H9 (cell line): ENCODE results near the gene TK1. TPM values are rescaled to one million over a fixed set of nuclear protein-coding genes. Genes with fewer than 3 reads are reported as not detected.

Source experiments
- DNase-seq: peaks from one replicate; pipeline ENCODE4 v3.0.0-alpha.2; 2017
- H2AFZ ChIP-seq: one replicate; pipeline ENCODE4 v1.6.1; 2013; ENCODE audit warnings: mild to moderate bottlenecking, low read length, control low read depth, moderate library complexity
- H2AK5ac ChIP-seq: 2 replicates; pipeline ENCODE4 v1.6.1; 2013; ENCODE audit warnings: low read length, control low read depth, mixed read lengths; ENCODE audit not compliant: insufficient read length
- H2BK120ac ChIP-seq: one replicate; pipeline ENCODE4 v1.6.1; 2013; ENCODE audit warnings: low read depth, mild to moderate bottlenecking, low read length, control low read depth, inconsistent platforms; ENCODE audit not compliant: poor library complexity, severe bottlenecking
- H2BK12ac ChIP-seq: 2 replicates; pipeline ENCODE4 v1.6.1; 2013; ENCODE audit warnings: low read length, control low read depth, mixed read lengths, low read depth; ENCODE audit not compliant: insufficient read length
- H2BK15ac ChIP-seq: 2 replicates; pipeline ENCODE4 v1.6.1; 2013; ENCODE audit warnings: low read depth, low read length, control low read depth
- H2BK20ac ChIP-seq: one replicate; pipeline ENCODE4 v1.6.1; 2013; ENCODE audit warnings: low read depth, mild to moderate bottlenecking, low read length, control low read depth, inconsistent platforms; ENCODE audit not compliant: poor library complexity, severe bottlenecking
- H2BK5ac ChIP-seq: 2 replicates; pipeline ENCODE4 v1.6.1; 2013; ENCODE audit warnings: low read length, control low read depth, mixed read lengths; ENCODE audit not compliant: insufficient read length
- H3K14ac ChIP-seq: 2 replicates; pipeline ENCODE4 v1.6.1; 2013; ENCODE audit warnings: low read length, control low read depth; ENCODE audit not compliant: insufficient read depth
- H3K18ac ChIP-seq: 2 replicates; pipeline ENCODE4 v1.6.1; 2013; ENCODE audit warnings: low read depth, mild to moderate bottlenecking, mixed read lengths, low read length, control low read depth; ENCODE audit not compliant: insufficient read length
- H3K23ac ChIP-seq: 2 replicates; pipeline ENCODE4 v1.6.1; 2013; ENCODE audit warnings: low read length, control low read depth, mixed read lengths, low read depth; ENCODE audit not compliant: insufficient read length
- H3K23me2 ChIP-seq: 2 replicates; pipeline ENCODE4 v1.6.1; 2013; ENCODE audit warnings: low read depth, mild to moderate bottlenecking, mixed read lengths, low read length, control low read depth; ENCODE audit not compliant: insufficient read length, poor library complexity, severe bottlenecking
- H3K27ac ChIP-seq: 2 replicates; pipeline ENCODE4 v1.5.1; 2013; ENCODE audit warnings: low read length, control low read depth, mixed read lengths, low read depth; ENCODE audit not compliant: insufficient read length
- H3K27me3 ChIP-seq: 2 replicates; pipeline ENCODE4 v1.6.1; 2013; ENCODE audit warnings: low read length, control low read depth, inconsistent platforms; ENCODE audit not compliant: insufficient read depth
- H3K4ac ChIP-seq: 2 replicates; pipeline ENCODE4 v1.6.1; 2013; ENCODE audit warnings: low read depth, mild to moderate bottlenecking, control low read depth, inconsistent platforms, low read length, moderate library complexity
- H3K4me1 ChIP-seq: 2 replicates; pipeline ENCODE4 v1.6.1; 2013; ENCODE audit warnings: low read length, control low read depth, inconsistent platforms; ENCODE audit not compliant: insufficient read depth
- H3K4me2 ChIP-seq: 2 replicates; pipeline ENCODE4 v1.6.1; 2013; ENCODE audit warnings: low read length, control low read depth, mixed read lengths; ENCODE audit not compliant: insufficient read length, insufficient read depth
- H3K56ac ChIP-seq: 2 replicates; pipeline ENCODE4 v1.6.1; 2013; ENCODE audit warnings: low read depth, mild to moderate bottlenecking, mixed read lengths, low read length, control low read depth; ENCODE audit not compliant: insufficient read length
- H3K79me1 ChIP-seq: 2 replicates; pipeline ENCODE4 v1.6.1; 2013; ENCODE audit warnings: low read depth, mild to moderate bottlenecking, moderate library complexity, low read length, control low read depth, inconsistent platforms; ENCODE audit not compliant: insufficient read depth, poor library complexity, severe bottlenecking
- H3K79me2 ChIP-seq: 2 replicates; pipeline ENCODE4 v1.6.1; 2013; ENCODE audit warnings: low read length, control low read depth, inconsistent platforms; ENCODE audit not compliant: insufficient read depth
- H3K9ac ChIP-seq: 2 replicates; pipeline ENCODE4 v1.6.1; 2013; ENCODE audit warnings: low read length, control low read depth, mixed read lengths; ENCODE audit not compliant: insufficient read length; ENCODE audit errors: extremely low read depth
- H3K9me3 ChIP-seq: one replicate; pipeline ENCODE4 v1.6.1; 2013; ENCODE audit warnings: low read depth, low read length, inconsistent platforms; ENCODE audit not compliant: control insufficient read depth
- H3T11ph ChIP-seq: one replicate; pipeline ENCODE4 v1.6.1; 2013; ENCODE audit warnings: mild to moderate bottlenecking, low read length, control low read depth, inconsistent platforms
- H4K20me1 ChIP-seq: one replicate; pipeline ENCODE4 v1.6.1; 2013; ENCODE audit not compliant: control insufficient read depth, insufficient read length, insufficient read depth
- H4K5ac ChIP-seq: 2 replicates; pipeline ENCODE4 v1.6.1; 2013; ENCODE audit warnings: low read depth, mild to moderate bottlenecking, mixed read lengths, low read length, control low read depth; ENCODE audit not compliant: insufficient read length
- H4K8ac ChIP-seq: replicated peaks from 2 replicates; pipeline ENCODE4 v1.6.1; 2013; ENCODE audit warnings: low read length, control low read depth, mixed read lengths, low read depth; ENCODE audit not compliant: insufficient read length
- H4K91ac ChIP-seq: 2 replicates; pipeline ENCODE4 v1.6.1; 2013; ENCODE audit warnings: low read depth, mild to moderate bottlenecking, moderate library complexity, mixed read lengths, low read length, control low read depth; ENCODE audit not compliant: insufficient read length
- H3K27ac Mint-ChIP-seq, 3 experiments: 2 replicates in 2 of 3; 3 replicates in 1 of 3; pipeline ENCODE4 v1.8.0; 2020 to 2021; ENCODE audit warnings: mixed read lengths in 3 of 3, mild to moderate bottlenecking in 1 of 3, moderate library complexity in 1 of 3
- H3K27me3 Mint-ChIP-seq: 2 replicates; pipeline ENCODE4 v1.8.0; 2021; ENCODE audit warnings: low read depth, mild to moderate bottlenecking, moderate library complexity, mixed read lengths
- H3K36me3 Mint-ChIP-seq, 3 experiments: 2 replicates in 2 of 3; 3 replicates in 1 of 3; pipeline ENCODE4 v1.8.0; 2020 to 2021; ENCODE audit warnings: low read depth in 3 of 3, mixed read lengths in 3 of 3; ENCODE audit not compliant: insufficient read depth in 1 of 3
- H3K4me1 Mint-ChIP-seq, 2 experiments: 2 replicates each; pipeline ENCODE4 v1.8.0; 2020; ENCODE audit warnings: mixed read lengths in 2 of 2
- H3K4me3 Mint-ChIP-seq, 2 experiments: 2 replicates in 1 of 2; 3 replicates in 1 of 2; pipeline ENCODE4 v1.8.0; 2020 to 2021; ENCODE audit warnings: mild to moderate bottlenecking in 2 of 2, mixed read lengths in 2 of 2, moderate library complexity in 1 of 2
- H3K9me3 Mint-ChIP-seq, 2 experiments: 2 replicates in 1 of 2; 3 replicates in 1 of 2; pipeline ENCODE4 v1.8.0; 2020; ENCODE audit warnings: mild to moderate bottlenecking in 2 of 2, mixed read lengths in 2 of 2, moderate library complexity in 1 of 2
- CTCF ChIP-seq: fragments of 200-600 bp; sonication (generic); conservative IDR thresholded peaks from 3 replicates; pipeline ENCODE4 v1.8.0; 2021; ENCODE audit warnings: antibody characterized with exemption, mild to moderate bottlenecking
- WGBS: extraction: QIAGEN DNeasy Blood & Tissue Kit; methylation state at CpG from one replicate; pipeline ENCODE4 v1.1.7; 2013; ENCODE audit warnings: missing lambda C conversion rate, low lambda C conversion rate, mixed read lengths; ENCODE audit not compliant: insufficient read length; ENCODE audit errors: extremely low coverage; 5-methylcytosine and 5-hydroxymethylcytosine counted together
- total RNA-seq: library from RNA; stranded (reverse); gene quantifications from 2 replicates; pipeline ENCODE4 v1.2.1, GENCODE V29; 2021

Gene TK1
- total RNA-seq, 1 experiment from 2014 or later, result 95.8 TPM

- no peak overlapping the region for H2AK5ac ChIP-seq
- no peaks in the 10 kb centered on the region for H3K79me1 ChIP-seq
- H3K56ac ChIP-seq, result no peak overlapping the region
- no peak overlapping the region for H3K9ac ChIP-seq
- no peak for TF ChIP-seq CTCF
- H3K27me3 ChIP-seq, result no peaks in the 10 kb centered on the region
- H3T11ph ChIP-seq, result no peak overlapping the region
- no peak overlapping the region for H4K91ac ChIP-seq
- no peak overlapping the region for H2BK15ac ChIP-seq
- no peaks in the 10 kb centered on the region for H3K36me3 Mint-ChIP-seq
- H3K79me2 ChIP-seq, result no peaks in the 10 kb centered on the region
- no peak overlapping the region for H2BK5ac ChIP-seq
- no peak overlapping the region for H4K5ac ChIP-seq
- peaks cover 3 to 25% of the 10 kb centered on the region in 2 experiments for H3K4me1 Mint-ChIP-seq
- no peak overlapping the region for H4K8ac ChIP-seq
- H3K4me2 ChIP-seq, result no peak overlapping the region
- peaks cover 3% of the 10 kb centered on the region; the same call in 1 of the 2 replicates for H3K4me1 ChIP-seq
- H2AFZ ChIP-seq, result no peak overlapping the region
- no peak overlapping the region; a peak in 1 of 7 replicates for H3K27ac Mint-ChIP-seq
- H3K23ac ChIP-seq, result no peak overlapping the region
- no peak overlapping the region for H3K27ac ChIP-seq
- H2BK20ac ChIP-seq, result no peak overlapping the region
- no peak overlapping the region for H3K4me3 Mint-ChIP-seq
- H2BK12ac ChIP-seq, result no peak overlapping the region
- no peak overlapping the region for H2BK120ac ChIP-seq
- WGBS, result no CpG with 5 or more reads among the region's 16 CpGs
- H3K27me3 Mint-ChIP-seq, result peaks cover 2% of the 10 kb centered on the region; the same call in 1 of the 2 replicates
- DNase-seq, result no peak
- H3K9me3 Mint-ChIP-seq, result no peaks in the 10 kb centered on the region; a peak in 1 of 5 replicates
- H3K9me3 ChIP-seq, result no peaks in the 10 kb centered on the region
- H3K4ac ChIP-seq, result no peak overlapping the region
- no peak overlapping the region for H3K18ac ChIP-seq
- no peaks in the 10 kb centered on the region for H4K20me1 ChIP-seq
- H3K14ac ChIP-seq, result no peak overlapping the region
- H3K23me2 ChIP-seq, result no peaks in the 10 kb centered on the region
These were observed 44.6 kb downstream of the TK1 start for GRCh38 chr17:78142119-78142861.
